ENCODE results near the gene CAMK2G. TPM values are rescaled to one million over a fixed set of nuclear protein-coding genes. Genes with fewer than 3 reads are reported as not detected.
"Not testable (repeated sequence)": the region's sequence is repeated elsewhere in the genome, so short reads cannot be mapped to it uniquely, and the experiment has no call there.

Gene CAMK2G
- total RNA-seq, 1 donor from 2014 or later = 24.9 TPM

- Mint-ChIP-seq H3K27ac (no peak overlapping the region), H3K36me3 (peaks cover 11% of the 10 kb centered on the region), H3K4me1 (ENCODE audit: unreplicated experiment) (no peaks in the 10 kb centered on the region), H3K9me3 (no peaks in the 10 kb centered on the region), H3K4me3 (no peak overlapping the region), H3K27me3 (no peaks in the 10 kb centered on the region)
- no peak for TF ChIP-seq CTCF (conservative IDR thresholded peaks at IDR 0.05)
- DNase-seq (ENCODE audit: extremely low spot score, unreplicated experiment) = no peak
Measured at GRCh38 chr10:73838827-73839226, 35.5 kb downstream of the CAMK2G start.

- no peak overlapping the region for H3K4me3 Mint-ChIP-seq
- H3K27ac Mint-ChIP-seq = no peak overlapping the region
- no peaks in the 10 kb centered on the region for H3K27me3 Mint-ChIP-seq
- no peak for TF ChIP-seq CTCF (conservative IDR thresholded peaks at IDR 0.05)
- DNase-seq (ENCODE audit: extremely low spot score, unreplicated experiment) = no peak
- no peaks in the 10 kb centered on the region for H3K9me3 Mint-ChIP-seq
- no peaks in the 10 kb centered on the region for H3K4me1 Mint-ChIP-seq (ENCODE audit: unreplicated experiment)
- H3K36me3 Mint-ChIP-seq = peaks cover 11% of the 10 kb centered on the region
Measured at GRCh38 chr10:73838008-73838567, 36.3 kb downstream of the CAMK2G start.

GRCh38 chr10:73837072-73837471 lies 37.3 kb downstream of the CAMK2G start:
- no peak for DNase-seq (ENCODE audit: extremely low spot score, unreplicated experiment)
- H3K9me3 Mint-ChIP-seq = no peaks in the 10 kb centered on the region
- no peaks in the 10 kb centered on the region for H3K4me1 Mint-ChIP-seq (ENCODE audit: unreplicated experiment)
- peaks cover 11% of the 10 kb centered on the region for H3K36me3 Mint-ChIP-seq
- H3K4me3 Mint-ChIP-seq = no peak overlapping the region
- H3K27me3 Mint-ChIP-seq = no peaks in the 10 kb centered on the region
- H3K27ac Mint-ChIP-seq = no peak overlapping the region
- TF ChIP-seq CTCF (conservative IDR thresholded peaks at IDR 0.05) = no peak

- Mint-ChIP-seq H3K27ac (no peak overlapping the region), H3K4me1 (ENCODE audit: unreplicated experiment) (no peaks in the 10 kb centered on the region)
Measured at GRCh38 chr10:73836427-73836980, 37.9 kb downstream of the CAMK2G start.

GRCh38 chr10:73829090-73829489 lies 45.3 kb downstream of the CAMK2G start:
- H3K27me3 Mint-ChIP-seq; H3K4me3 Mint-ChIP-seq; H3K27ac Mint-ChIP-seq; DNase-seq (ENCODE audit: extremely low spot score, unreplicated experiment); H3K4me1 Mint-ChIP-seq (ENCODE audit: unreplicated experiment); H3K9me3 Mint-ChIP-seq; H3K36me3 Mint-ChIP-seq: not testable (repeated sequence)

More at GRCh38 chr10:73836427-73836980, 37.9 kb downstream of the CAMK2G start:
- Mint-ChIP-seq H3K9me3 (no peaks in the 10 kb centered on the region), H3K4me3 (no peak overlapping the region), H3K36me3 (peaks cover 9% of the 10 kb centered on the region), H3K27me3 (no peaks in the 10 kb centered on the region)
- TF ChIP-seq CTCF (conservative IDR thresholded peaks at IDR 0.05) = no peak
- DNase-seq (ENCODE audit: extremely low spot score, unreplicated experiment) = no peak

DNA sequence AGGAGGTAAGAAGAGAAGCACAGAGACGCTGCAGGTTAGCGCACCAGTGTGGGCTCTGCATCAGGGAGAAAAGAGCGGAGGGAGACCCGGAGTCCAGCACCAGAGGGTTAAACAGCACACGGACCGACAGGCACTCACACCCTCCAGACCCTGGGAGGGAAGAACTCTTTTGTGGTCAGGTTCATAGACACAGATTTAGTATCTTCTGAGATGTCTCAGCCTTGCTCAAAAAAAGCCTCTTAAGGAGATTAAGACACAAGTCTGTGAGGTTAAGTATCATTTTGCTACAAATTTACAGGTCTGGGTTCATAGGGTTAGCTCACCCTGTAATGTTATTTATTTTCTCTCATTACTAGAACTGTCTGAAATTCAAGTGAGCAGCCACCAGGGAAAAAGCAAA lies 46.2 kb downstream of the CAMK2G start:
- no peaks in the 10 kb centered on the region for H3K9me3 Mint-ChIP-seq

More for the DNA sequence above, 46.2 kb downstream of the CAMK2G start:
- DNase-seq (ENCODE audit: extremely low spot score, unreplicated experiment) = no peak
- no peak for TF ChIP-seq CTCF (conservative IDR thresholded peaks at IDR 0.05)
- no peaks in the 10 kb centered on the region for H3K36me3 Mint-ChIP-seq
- no peaks in the 10 kb centered on the region for H3K4me1 Mint-ChIP-seq (ENCODE audit: unreplicated experiment)
- H3K27me3 Mint-ChIP-seq = no peaks in the 10 kb centered on the region
- H3K4me3 Mint-ChIP-seq = no peak overlapping the region
- H3K27ac Mint-ChIP-seq = no peak overlapping the region
